Measurements from ENCODE around the gene RFT1. TPM values are rescaled to one million over a fixed set of nuclear protein-coding genes. Genes with fewer than 3 reads are reported as not detected.

Gene RFT1
- total and polyA plus RNA-seq, 2 donors (not counting 3 experiments of a cell fraction or from before 2014, with no cell fraction given): 29.8 to 39.9 TPM

GRCh38 chr3:53159156-53160060 is 29.2 kb upstream of the RFT1 start:
- Histone ChIP-seq H3K9me3 (replicated peaks; ENCODE audit: control insufficient read depth, insufficient read depth, low read length) (no peaks in the 10 kb centered on the region), H3K79me2 (ENCODE audit: control insufficient read depth, insufficient read depth, low read length) (peaks cover 4% of the 10 kb centered on the region), H3K4me1 (ENCODE audit: control insufficient read depth, extremely low read depth, insufficient read depth, low read length) (peaks cover 21% of the 10 kb centered on the region), H3K9ac (replicated peaks; ENCODE audit: extremely low read depth, insufficient read depth, low read length) (no peak overlapping the region), H3K4me3 (replicated peaks in 1 of 3; ENCODE audit: insufficient read depth in 1 of 3, low read depth in 1 of 3, low read length in 3 of 3) (no peak overlapping the region), H3K27ac (ENCODE audit: insufficient read depth, low read depth, low read length) (no peak overlapping the region), H3K36me3 (ENCODE audit: control insufficient read depth in 2 of 2, extremely low read depth in 1 of 2, insufficient read depth in 2 of 2, low read length in 2 of 2) (no peaks in the 10 kb centered on the region), H4K20me1 (replicated peaks; ENCODE audit: control insufficient read depth, extremely low read depth, insufficient read depth, low read length) (no peaks in the 10 kb centered on the region), H2AFZ (ENCODE audit: low read depth, low read length) (no peak overlapping the region), H3K9me1 (replicated peaks; ENCODE audit: control insufficient read depth, extremely low read depth, insufficient read depth, low read length) (no peaks in the 10 kb centered on the region), H3K4me2 (ENCODE audit: insufficient read depth, low read length) (no peak overlapping the region), H3K27me3 (ENCODE audit: control insufficient read depth in 2 of 2, insufficient read depth in 2 of 2, low read length in 2 of 2) (peaks cover 0 to 2% of the 10 kb centered on the region in 2 experiments)
- POLR2A ChIA-PET: interaction anchor here (0.5 to 0.7 kb wide), 3 partner anchors 9 to 1697 kb away, joined by 4 to 8 read pairs (median 5); no protein-coding TSS in a partner anchor
- CTCF ChIA-PET: interaction anchor here (0.5 to 3.2 kb wide), 8 partner anchors 14 to 45 kb away, joined by 3 to 34 read pairs (median 6); no protein-coding TSS in a partner anchor
- peak; percentile 72 for DNase-seq (ENCODE audit: low read depth, low spot score)
- BruUV-seq (replicated peaks): no TSS peak
- TF ChIP-seq FOS (IDR thresholded peaks at IDR 0.05; ENCODE audit: borderline replicate concordance, insufficient read depth, low read length): no peak
- TF ChIP-seq CTCF (IDR thresholded peaks at IDR 0.05; ENCODE audit: extremely low read depth in 1 of 2, insufficient read depth in 1 of 2, low read depth in 1 of 2, low read length in 2 of 2): no peak
- TF ChIP-seq MAX (IDR thresholded peaks at IDR 0.05; ENCODE audit: insufficient read depth, insufficient read length): no peak
- TF ChIP-seq JUN (IDR thresholded peaks at IDR 0.05; ENCODE audit: borderline replicate concordance, insufficient read depth, insufficient read length, low read depth): no peak
- TF ChIP-seq POLR2AphosphoS5 (IDR thresholded peaks at IDR 0.05; ENCODE audit: insufficient read depth, low read depth, low read length): no peak
- no peak for TF ChIP-seq GATA2 (IDR thresholded peaks at IDR 0.05; ENCODE audit: insufficient read depth, insufficient read length, low read depth, low read length)
- no peak for TF ChIP-seq POLR2A (IDR thresholded peaks at IDR 0.05; ENCODE audit: low read depth, low read length)
- TF ChIP-seq MYC (IDR thresholded peaks at IDR 0.05; ENCODE audit: low read depth, low read length): no peak
- no peak for TF ChIP-seq EZH2 (IDR thresholded peaks at IDR 0.05; ENCODE audit: borderline replicate concordance, low read depth, low read length, severe bottlenecking)
- intact Hi-C loops (cut with micrococcal nuclease): loop anchor here (1.0 to 2.0 kb wide), 3 partner anchors 25 to 35 kb away; partner anchors contain the start of gene RFT1
- peak; percentile 79 for FAIRE-seq
- dilution Hi-C loops (cut with MboI; ENCODE audit: extremely low pct_ligation_motif_present, low sequenced_read_pairs): no loop called here
